Panc1 (cell line): Measurements from ENCODE around the gene ADSS1. TPM values are rescaled to one million over a fixed set of nuclear protein-coding genes. Genes with fewer than 3 reads are reported as not detected.

Experiments
- ATAC-seq: fragments of 200-7000 bp; cut with Tn5 transposase; 2 replicates; pipeline ENCODE4 v1.9.1; 2020; ENCODE audit warnings: mild to moderate bottlenecking, moderate library complexity
- BruUV-seq: library from RNA; stranded (reverse); fragments of 400-500 nt; replicated peaks from 2 replicates; lab custom pipeline; 2021; lab: Mats Ljungman, UMichigan
- CTCF ChIA-PET: fragments of 300-600 bp; sonication (Branson Sonifier 250); formaldehyde crosslinking; loops from one replicate; lab custom pipeline; 2022; ENCODE audit warnings: antibody characterized with exemption; lab: Charles Lee
- POLR2A ChIA-PET: fragments of 300-600 bp; sonication (Branson Sonifier 250); formaldehyde crosslinking; loops from one replicate; lab custom pipeline; 2022; ENCODE audit warnings: antibody characterized with exemption; lab: Charles Lee
- DNase-seq: peaks from one replicate; pipeline ENCODE4 v3.0.0-alpha.2; 2010; ENCODE audit warnings: low read depth, low spot score
- H3K27ac ChIP-seq: 2 replicates; pipeline ENCODE4 v1.5.1; 2011; ENCODE audit warnings: mild to moderate bottlenecking, low read length, inconsistent platforms
- H3K27me3 ChIP-seq: fragments of 200-500 bp; sonication (Bioruptor generic); 2 replicates; pipeline ENCODE4 v1.6.0; 2014; ENCODE audit warnings: low read length, inconsistent platforms; ENCODE audit not compliant: control insufficient read depth, insufficient read depth
- H3K36me3 ChIP-seq: fragments of 200-500 bp; sonication (Bioruptor generic); 2 replicates; pipeline ENCODE4 v1.5.1; 2014; ENCODE audit warnings: inconsistent platforms, mild to moderate bottlenecking, low read length, moderate library complexity; ENCODE audit not compliant: control insufficient read depth, insufficient read depth
- H3K4me1 ChIP-seq: 2 replicates; pipeline ENCODE4 v1.5.1; 2011; ENCODE audit warnings: inconsistent platforms, mild to moderate bottlenecking, low read length, moderate library complexity; ENCODE audit not compliant: control insufficient read depth, insufficient read depth
- H3K4me3 ChIP-seq, 2 experiments: 2 replicates each; pipeline ENCODE4 v1.5.1; 2011 to 2012; ENCODE audit warnings: low read depth in 2 of 2, low read length in 2 of 2, mild to moderate bottlenecking in 2 of 2, inconsistent platforms in 1 of 2, moderate library complexity in 1 of 2
- H3K9me3 ChIP-seq: fragments of 200-500 bp; sonication (Bioruptor generic); 2 replicates; pipeline ENCODE4 v1.5.1; 2014; ENCODE audit warnings: low read depth, mild to moderate bottlenecking, inconsistent platforms, low read length, moderate library complexity; ENCODE audit not compliant: control insufficient read depth, insufficient read depth
- POLR2AphosphoS5 ChIP-seq: IDR thresholded peaks from 2 replicates; pipeline ENCODE4 v1.6.1; 2012; ENCODE audit warnings: mild to moderate bottlenecking, low read depth, low read length, moderate library complexity
- SIN3A ChIP-seq: IDR thresholded peaks from 2 replicates; pipeline ENCODE4 v1.6.1; 2012; ENCODE audit warnings: low read depth, mild to moderate bottlenecking, low read length, moderate library complexity, borderline replicate concordance; ENCODE audit not compliant: insufficient read depth
- TCF7L2 ChIP-seq: IDR thresholded peaks from 2 replicates; pipeline ENCODE4 v1.6.1; 2011; ENCODE audit warnings: mild to moderate bottlenecking, low read depth, low read length, inconsistent platforms
- in situ Hi-C: cut with HindIII; loops from 2 replicates; pipeline ENCODE4 v1.10.0; 2016; ENCODE audit warnings: low sequenced_read_pairs, low pct_unique_long_range_greater_than_20kb
- intact Hi-C: fragments of 100-400 bp; cut with micrococcal nuclease; formaldehyde crosslinking; loops from one replicate; pipeline ENCODE4 v1.10.0; 2022; ENCODE audit not compliant: unreplicated experiment
- total RNA-seq: library from RNA; stranded (reverse); gene quantifications from one replicate; pipeline ENCODE4 v1.2.1, GENCODE V29; 2021; ENCODE audit not compliant: unreplicated experiment
- TF ChIP-seq, protein P1 (sequence below): fragments of 450-650 bp; IDR thresholded peaks from 2 replicates; pipeline ENCODE4 v1.5.1; 2017; ENCODE audit warnings: mild to moderate bottlenecking

ADSS1 gene
- total RNA-seq, 1 experiment from 2014 or later, result 9.4 TPM

DNA sequence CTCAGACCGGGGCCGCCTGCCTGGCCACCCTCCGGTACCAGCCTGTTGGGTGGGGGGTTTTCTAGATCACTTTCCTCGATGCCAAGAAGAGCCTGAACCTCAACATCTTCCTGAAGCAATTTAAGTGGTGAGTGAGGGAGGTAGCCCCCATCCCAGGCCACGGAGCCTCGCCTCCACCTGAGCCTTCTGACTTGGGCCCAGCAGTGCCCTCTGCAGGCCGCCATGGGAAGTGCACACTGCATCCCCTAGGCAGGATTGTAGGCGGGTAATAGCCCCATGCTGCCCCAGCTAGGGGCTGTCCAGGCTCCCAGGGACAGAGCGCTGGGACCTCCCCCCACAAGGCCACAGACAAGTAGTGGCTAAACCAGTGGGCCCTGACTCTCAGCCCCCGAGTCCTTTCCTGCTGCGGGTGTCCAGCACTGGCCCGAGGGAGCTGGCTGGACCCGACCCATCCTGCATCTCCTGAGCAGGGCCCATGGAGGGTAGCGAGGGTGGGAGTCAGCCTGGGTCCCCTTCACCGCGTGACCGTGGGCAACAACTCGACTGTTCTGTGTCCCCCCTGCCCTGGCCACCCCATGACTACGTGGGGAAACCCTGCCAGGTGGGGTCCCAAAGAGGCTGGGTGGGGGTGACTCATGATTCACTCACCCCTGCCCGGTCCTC, 15.3 kb upstream of the ADSS1 start:
- no TSS peak for BruUV-seq
- Histone ChIP-seq H3K27ac (peak overlapping the region; percentile 72), H3K9me3 (no peaks in the 10 kb centered on the region), H3K27me3 (no peaks in the 10 kb centered on the region), H3K4me1 (peaks cover 40% of the 10 kb centered on the region), H3K36me3 (no peaks in the 10 kb centered on the region), H3K4me3 (no peak overlapping the region)
- ATAC-seq, result peak; percentile 54
- DNase-seq, result no peak
- CTCF ChIA-PET, result no interaction called here
- TF ChIP-seq SIN3A, result no peak
- TF ChIP-seq POLR2AphosphoS5, result no peak; the same call in 1 of the 2 replicates
- TF ChIP-seq, protein P1, sequence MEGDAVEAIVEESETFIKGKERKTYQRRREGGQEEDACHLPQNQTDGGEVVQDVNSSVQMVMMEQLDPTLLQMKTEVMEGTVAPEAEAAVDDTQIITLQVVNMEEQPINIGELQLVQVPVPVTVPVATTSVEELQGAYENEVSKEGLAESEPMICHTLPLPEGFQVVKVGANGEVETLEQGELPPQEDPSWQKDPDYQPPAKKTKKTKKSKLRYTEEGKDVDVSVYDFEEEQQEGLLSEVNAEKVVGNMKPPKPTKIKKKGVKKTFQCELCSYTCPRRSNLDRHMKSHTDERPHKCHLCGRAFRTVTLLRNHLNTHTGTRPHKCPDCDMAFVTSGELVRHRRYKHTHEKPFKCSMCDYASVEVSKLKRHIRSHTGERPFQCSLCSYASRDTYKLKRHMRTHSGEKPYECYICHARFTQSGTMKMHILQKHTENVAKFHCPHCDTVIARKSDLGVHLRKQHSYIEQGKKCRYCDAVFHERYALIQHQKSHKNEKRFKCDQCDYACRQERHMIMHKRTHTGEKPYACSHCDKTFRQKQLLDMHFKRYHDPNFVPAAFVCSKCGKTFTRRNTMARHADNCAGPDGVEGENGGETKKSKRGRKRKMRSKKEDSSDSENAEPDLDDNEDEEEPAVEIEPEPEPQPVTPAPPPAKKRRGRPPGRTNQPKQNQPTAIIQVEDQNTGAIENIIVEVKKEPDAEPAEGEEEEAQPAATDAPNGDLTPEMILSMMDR, result peak; percentile 92
- intact Hi-C loops, result loop anchor here (5.0 kb wide), 1 partner anchor 56 kb away; no protein-coding TSS in a partner anchor
- POLR2A ChIA-PET, result no interaction called here
- in situ Hi-C loops, result no loop called here

DNA sequence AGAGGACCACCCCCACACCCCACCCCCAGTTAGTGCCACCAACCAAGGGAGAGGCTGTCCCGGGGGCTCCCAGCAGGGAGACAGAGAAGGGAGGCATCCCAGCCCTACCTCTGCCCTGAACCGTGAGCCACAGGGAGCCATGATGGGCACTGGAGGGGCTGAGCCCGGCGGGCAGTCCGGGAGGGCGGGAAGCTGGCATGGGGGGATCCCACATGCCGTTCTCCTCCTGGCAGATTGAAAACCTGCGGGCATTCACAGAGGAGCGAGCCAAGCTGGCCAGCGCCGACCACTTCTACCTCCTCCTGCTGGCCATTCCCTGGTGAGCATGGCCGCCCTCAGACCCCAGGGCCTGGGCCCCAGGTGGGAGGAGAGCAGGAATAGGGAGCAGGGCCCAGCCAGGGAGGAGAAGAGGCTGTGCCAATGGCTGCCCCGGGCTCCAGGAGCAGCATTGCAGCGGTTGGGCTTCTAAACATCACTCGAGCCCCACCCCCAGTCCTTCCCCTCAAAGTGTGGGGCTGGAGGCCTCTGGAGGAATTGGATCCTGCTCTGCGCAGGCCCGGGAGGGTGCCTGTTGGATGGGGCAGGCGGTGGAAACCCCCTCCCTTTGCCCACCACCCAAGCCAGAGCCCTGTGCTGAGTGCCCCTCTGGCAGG, 14.5 kb upstream of the ADSS1 start:
- ATAC-seq (no peak), DNase-seq (no peak)
- in situ Hi-C loops, result no loop called here
- ChIA-PET CTCF (no interaction called here), POLR2A (no interaction called here)
- H3K27ac ChIP-seq, result peak overlapping the region; percentile 72
- intact Hi-C loops, result loop anchor here (5.0 kb wide), 1 partner anchor 57 kb away; no protein-coding TSS in a partner anchor
- no TSS peak for BruUV-seq
- H3K4me3 ChIP-seq, result no peak overlapping the region
- H3K4me1 ChIP-seq, result peaks cover 40% of the 10 kb centered on the region
- 0 out of 2 replicates have a peak, but pooled peaks have one; percentile 4 for TF ChIP-seq POLR2AphosphoS5
- TF ChIP-seq TCF7L2, result no peak
- H3K36me3 ChIP-seq, result no peaks in the 10 kb centered on the region
- H3K9me3 ChIP-seq, result no peaks in the 10 kb centered on the region
- H3K27me3 ChIP-seq, result no peaks in the 10 kb centered on the region

GRCh38 chr14:104710071-104710735, 13.8 kb upstream of the ADSS1 start:
- CTCF ChIA-PET, result no interaction called here
- intact Hi-C loops, result no loop called here
- no TSS peak for BruUV-seq
- H3K9me3 ChIP-seq, result no peaks in the 10 kb centered on the region
- peaks cover 40% of the 10 kb centered on the region for H3K4me1 ChIP-seq
- POLR2A ChIA-PET, result no interaction called here
- TF ChIP-seq SIN3A (no peak), POLR2AphosphoS5 (peak; percentile 33; the same call in 1 of the 2 replicates)
- ATAC-seq (no peak), DNase-seq (no peak)
- no peak overlapping the region; the same call in 1 of the 2 replicates for H3K27ac ChIP-seq
- in situ Hi-C loops, result no loop called here
- no peaks in the 10 kb centered on the region for H3K27me3 ChIP-seq
- H3K36me3 ChIP-seq, result no peaks in the 10 kb centered on the region
- H3K4me3 ChIP-seq, result no peak overlapping the region
